Stimulated activated naive CD8-positive, alpha-beta T cell treated with anti-CD3 and anti-CD28 coated beads, Interleukin-15, Interleukin-2, amounts not matched to agents 100 ng/mL and 50 ng/mL, for 24 hours (primary cell): ENCODE measurements around the gene ELFN1.

Source experiments
- H3K27ac Mint-ChIP-seq: one replicate; pipeline ENCODE4 v1.8.0; 2021; ENCODE audit warnings: mild to moderate bottlenecking, mixed read lengths
- H3K27me3 Mint-ChIP-seq: one replicate; pipeline ENCODE4 v1.8.0; 2021; ENCODE audit warnings: mixed read lengths
- H3K36me3 Mint-ChIP-seq: one replicate; pipeline ENCODE4 v1.8.0; 2021; ENCODE audit warnings: low read depth, mixed read lengths
- H3K4me1 Mint-ChIP-seq: one replicate; pipeline ENCODE4 v1.8.0; 2021; ENCODE audit warnings: low read depth, mixed read lengths
- H3K4me3 Mint-ChIP-seq: one replicate; pipeline ENCODE4 v1.8.0; 2021; ENCODE audit warnings: mild to moderate bottlenecking, mixed read lengths
- H3K9me3 Mint-ChIP-seq: one replicate; pipeline ENCODE4 v1.8.0; 2021; ENCODE audit warnings: mixed read lengths

Gene ELFN1

GRCh38 chr7:1665549-1666316, 4.3 kb upstream of the ELFN1 start:
- no peak overlapping the region for H3K27ac Mint-ChIP-seq
- no peaks in the 10 kb centered on the region for H3K36me3 Mint-ChIP-seq
- no peak overlapping the region for H3K4me3 Mint-ChIP-seq
- H3K27me3 Mint-ChIP-seq, result peaks cover 32% of the 10 kb centered on the region
- peaks cover 13% of the 10 kb centered on the region for H3K4me1 Mint-ChIP-seq
- no peaks in the 10 kb centered on the region for H3K9me3 Mint-ChIP-seq

GRCh38 chr7:1666317-1666822, 3.7 kb upstream of the ELFN1 start:
- Mint-ChIP-seq H3K9me3 (no peaks in the 10 kb centered on the region), H3K36me3 (no peaks in the 10 kb centered on the region), H3K27ac (no peak overlapping the region), H3K4me1 (peaks cover 13% of the 10 kb centered on the region), H3K27me3 (peaks cover 35% of the 10 kb centered on the region), H3K4me3 (no peak overlapping the region)

DNA sequence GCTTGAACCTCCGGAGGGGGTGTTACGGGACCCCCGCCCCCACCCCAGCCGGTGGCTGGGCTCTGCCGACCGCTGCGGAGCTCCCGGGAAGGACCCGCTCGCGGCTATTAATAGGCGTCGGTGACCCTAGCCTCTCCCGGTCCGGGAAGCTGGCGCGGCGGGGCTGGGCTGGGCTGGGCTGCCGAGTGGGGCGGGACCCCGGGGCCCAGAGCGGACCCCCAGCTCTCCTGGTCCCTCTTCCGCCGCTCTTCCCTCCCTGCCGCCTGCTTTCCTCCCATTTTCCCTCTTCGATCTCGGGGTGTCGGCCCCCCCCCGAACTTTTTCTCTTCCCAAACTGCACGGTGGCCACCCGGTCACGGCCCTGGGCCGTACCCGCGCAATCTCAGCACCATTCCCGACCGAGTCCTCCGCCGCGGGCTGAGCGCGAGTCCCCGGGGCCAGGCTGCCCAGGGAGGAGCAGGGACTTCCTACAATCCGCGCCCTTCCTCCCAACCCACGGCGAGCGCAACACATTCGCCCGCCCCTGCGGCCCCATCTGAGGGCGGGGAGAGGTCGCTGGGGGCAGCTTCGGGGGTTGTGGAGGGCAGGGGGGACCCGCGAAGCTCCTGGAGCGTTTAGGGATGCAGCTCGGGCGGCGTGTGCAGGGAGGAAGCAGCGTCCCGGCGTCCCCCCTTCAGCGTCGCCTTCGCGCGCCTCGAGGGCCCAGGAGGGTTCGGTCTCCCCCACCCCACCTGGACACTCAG, 3.1 kb upstream of the ELFN1 start:
- no peaks in the 10 kb centered on the region for H3K36me3 Mint-ChIP-seq
- peak overlapping the region; percentile 52 for H3K4me3 Mint-ChIP-seq
- H3K27ac Mint-ChIP-seq, result no peak overlapping the region
- no peaks in the 10 kb centered on the region for H3K9me3 Mint-ChIP-seq
- peaks cover 31% of the 10 kb centered on the region for H3K27me3 Mint-ChIP-seq
- H3K4me1 Mint-ChIP-seq, result peaks cover 13% of the 10 kb centered on the region

DNA sequence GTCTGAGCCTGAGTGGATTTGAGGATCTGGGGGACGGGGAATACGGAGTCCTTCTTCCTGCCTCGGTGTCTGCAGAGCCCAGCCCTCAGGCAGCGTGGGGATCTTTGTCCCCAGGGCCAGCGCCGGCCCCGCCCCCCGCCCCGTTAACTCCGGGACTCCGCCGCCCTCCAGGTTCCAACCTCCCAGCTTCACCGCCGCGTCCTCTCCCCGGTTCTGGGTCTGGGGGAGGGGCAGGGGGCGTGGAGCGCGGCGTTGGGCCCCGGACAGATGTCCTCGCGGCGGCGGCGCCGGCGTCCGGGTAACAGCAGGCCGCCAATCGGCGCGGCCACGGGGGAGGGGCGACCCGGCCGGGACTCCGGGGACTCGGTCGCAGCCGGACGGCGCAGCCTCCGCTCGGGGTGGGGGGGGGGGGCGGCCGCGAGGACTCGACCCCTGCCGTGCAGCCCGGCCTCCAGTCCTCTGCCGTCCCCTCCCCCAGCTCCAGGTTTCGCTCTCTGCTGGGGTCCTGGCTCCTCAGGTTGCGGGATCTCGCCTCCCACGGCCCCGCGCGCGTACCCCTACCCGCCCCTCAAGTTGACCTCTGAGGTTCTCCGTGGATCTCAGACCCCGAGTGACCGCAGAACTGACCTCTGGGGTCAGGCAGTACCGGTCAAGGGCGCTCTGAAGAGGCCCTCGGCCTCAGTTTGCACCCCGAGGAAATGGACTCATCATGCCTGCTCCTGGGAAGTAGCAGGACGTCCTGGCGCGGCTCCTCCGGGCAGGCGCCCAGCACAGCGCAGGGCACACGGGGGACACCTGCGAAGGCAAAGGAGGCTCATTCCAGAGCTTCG, 2.3 kb upstream of the ELFN1 start:
- Mint-ChIP-seq H3K4me1 (peaks cover 13% of the 10 kb centered on the region), H3K27ac (no peak overlapping the region), H3K9me3 (no peaks in the 10 kb centered on the region), H3K27me3 (peaks cover 30% of the 10 kb centered on the region), H3K36me3 (no peaks in the 10 kb centered on the region), H3K4me3 (no peak overlapping the region)

DNA sequence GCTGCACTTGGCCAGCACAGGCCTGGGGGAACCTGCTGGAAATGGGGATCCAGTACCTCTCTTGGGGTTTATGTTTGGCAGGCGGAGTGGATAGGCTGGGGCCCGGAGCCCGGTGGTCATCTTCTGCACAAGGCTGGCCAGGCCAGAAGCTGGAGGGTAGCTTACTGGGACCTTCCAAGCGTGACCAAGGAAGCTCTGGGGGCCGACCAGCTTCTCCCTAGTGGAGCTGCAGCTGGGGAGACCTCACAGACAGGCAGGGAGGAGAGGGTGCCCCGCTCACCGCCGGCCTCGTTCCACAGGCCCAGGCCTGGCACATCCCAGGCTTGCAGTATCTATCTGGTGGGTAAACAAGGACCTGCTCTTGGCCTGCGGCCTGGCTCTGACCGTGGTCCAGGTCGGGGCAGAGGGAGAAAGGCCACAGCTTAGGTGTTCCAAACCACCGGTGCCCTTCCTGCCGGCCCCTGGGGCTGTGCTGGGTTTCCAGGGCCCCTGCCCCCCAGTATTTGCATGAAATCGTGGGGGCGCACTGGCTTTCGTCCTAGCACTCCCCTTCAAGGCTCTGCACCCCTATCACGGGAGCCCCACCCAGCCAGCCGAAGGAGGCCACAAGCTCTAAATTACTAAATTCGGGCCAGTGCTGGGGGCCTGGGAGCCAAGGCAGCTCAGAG, 1.5 kb upstream of the ELFN1 start:
- no peaks in the 10 kb centered on the region for H3K9me3 Mint-ChIP-seq
- no peaks in the 10 kb centered on the region for H3K36me3 Mint-ChIP-seq
- H3K27me3 Mint-ChIP-seq, result peaks cover 27% of the 10 kb centered on the region
- no peak overlapping the region for H3K4me3 Mint-ChIP-seq
- H3K27ac Mint-ChIP-seq, result no peak overlapping the region
- H3K4me1 Mint-ChIP-seq, result peaks cover 13% of the 10 kb centered on the region

DNA sequence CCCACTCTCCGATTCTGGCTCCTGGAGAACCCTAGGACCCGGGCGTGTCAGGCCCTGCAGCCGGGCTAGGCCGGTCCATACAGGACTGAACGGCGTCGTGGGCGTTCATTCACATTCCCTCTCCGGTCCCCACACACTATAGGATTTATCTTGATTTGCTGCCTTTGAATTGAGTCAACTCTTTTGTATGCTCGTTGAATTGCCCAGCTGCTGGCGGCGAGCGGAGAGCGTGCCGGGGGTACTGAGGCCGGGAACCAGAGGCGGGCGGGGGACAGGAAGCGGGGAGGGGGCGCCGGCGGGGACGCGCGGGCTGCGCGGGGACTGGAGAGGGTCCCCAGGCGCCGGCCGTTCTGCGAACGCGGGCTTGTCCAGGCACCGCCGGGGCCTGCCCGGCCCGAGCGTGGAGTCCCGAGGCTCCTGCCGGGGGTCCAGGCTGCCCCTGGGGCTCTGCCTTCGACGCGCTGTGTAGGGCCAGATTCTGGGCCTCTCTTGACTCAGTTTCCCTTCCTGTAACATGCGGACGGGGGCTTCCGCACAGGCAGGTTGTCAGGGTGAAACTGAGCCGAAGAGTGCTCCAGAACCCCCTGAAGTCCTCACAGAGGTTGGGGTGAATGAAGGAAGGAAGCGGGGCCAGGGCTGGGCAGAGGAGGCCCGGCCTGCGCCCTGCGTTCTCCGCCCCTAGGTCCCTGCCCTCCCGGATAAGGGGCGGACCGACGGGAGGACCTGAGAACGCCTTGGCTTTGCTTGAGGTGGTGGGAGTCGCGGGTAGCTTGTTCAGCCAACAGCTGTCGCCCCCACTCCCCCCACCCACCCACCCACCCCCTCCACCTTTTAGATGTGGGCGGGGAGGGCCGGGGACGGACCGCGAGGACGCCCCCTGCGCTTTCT, 769 bp upstream of the ELFN1 start:
- peaks cover 13% of the 10 kb centered on the region for H3K4me1 Mint-ChIP-seq
- no peak overlapping the region for H3K4me3 Mint-ChIP-seq
- peaks cover 24% of the 10 kb centered on the region for H3K27me3 Mint-ChIP-seq
- no peak overlapping the region for H3K27ac Mint-ChIP-seq
- no peaks in the 10 kb centered on the region for H3K9me3 Mint-ChIP-seq
- H3K36me3 Mint-ChIP-seq, result no peaks in the 10 kb centered on the region

DNA sequence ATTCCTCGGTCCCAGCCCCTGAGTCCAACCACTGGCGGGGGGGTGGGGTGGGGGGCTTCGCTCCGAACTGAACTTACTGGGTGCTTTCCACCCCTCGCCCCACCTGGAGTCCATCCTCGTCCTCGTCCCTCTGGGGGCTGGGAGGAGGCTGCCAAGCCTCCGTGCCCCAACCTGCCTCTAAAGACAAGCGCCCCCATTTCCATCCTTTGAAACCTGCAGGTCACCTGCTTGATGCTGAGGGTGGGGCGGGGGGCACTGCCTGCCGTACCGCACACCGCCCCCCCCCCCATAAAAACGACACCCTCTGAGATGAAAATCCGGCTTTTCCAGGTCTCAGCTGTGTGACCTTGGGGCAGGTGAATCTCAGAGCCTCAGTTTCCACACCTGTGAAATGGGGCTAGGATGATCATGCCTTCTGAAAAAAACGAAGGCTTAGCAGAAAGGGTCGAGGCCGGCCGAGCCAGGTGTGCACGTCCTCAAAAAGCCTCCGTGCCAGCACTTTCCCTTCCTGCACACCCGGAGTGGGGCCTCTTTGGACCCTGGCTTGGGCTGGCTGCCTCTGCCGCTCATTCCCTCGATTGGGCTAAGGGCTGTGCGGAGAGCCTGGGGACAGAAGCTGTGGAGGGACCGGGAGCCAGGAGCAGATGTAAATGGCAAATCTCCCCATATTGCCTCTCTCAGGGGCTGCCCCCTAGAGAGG, 967 bp downstream of the ELFN1 start:
- Mint-ChIP-seq H3K27ac (no peak overlapping the region), H3K27me3 (peaks cover 24% of the 10 kb centered on the region), H3K9me3 (no peaks in the 10 kb centered on the region), H3K4me1 (peaks cover 13% of the 10 kb centered on the region), H3K4me3 (no peak overlapping the region), H3K36me3 (no peaks in the 10 kb centered on the region)

DNA sequence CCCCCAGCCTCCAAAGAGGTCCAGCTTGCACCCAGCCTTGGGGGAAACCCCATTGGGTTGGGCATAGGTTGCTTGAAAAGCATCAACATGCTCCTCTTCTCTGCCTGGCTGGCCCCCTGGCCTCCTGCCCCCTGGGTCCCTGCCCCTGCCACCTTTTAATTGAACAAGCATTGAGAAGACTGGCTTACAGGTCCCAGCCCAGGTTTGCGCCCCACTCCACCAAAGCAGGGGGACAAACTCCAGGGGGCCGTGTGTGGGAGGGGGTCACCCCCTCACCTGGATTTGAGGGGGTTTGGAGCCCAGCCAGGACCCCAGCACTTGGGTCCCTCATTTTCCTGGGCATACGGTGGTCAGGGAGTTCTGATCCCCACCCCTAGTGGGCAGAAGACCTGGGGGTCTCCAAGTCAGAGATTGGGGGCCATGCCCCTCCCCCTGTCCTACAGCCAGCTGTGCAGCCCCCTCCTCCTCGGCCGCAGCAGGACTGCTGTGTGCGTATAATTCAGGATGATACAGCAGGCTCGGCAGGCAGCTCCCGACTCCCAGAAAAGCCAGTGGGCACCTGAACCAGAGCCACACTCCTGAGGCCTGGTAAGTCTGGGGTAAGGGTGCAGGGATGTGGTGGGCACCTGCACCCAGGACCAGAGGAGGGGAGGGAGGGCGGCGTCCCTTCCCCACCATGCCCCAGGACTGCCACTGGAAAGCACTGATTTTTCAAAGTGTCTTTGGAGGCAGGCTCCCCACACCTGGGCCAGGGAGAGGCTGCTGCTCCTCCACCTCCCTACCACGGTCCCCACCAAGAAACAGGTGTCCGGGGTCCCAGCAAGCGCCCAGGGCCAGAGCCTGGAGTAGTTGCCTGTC, 1.7 kb downstream of the ELFN1 start:
- H3K36me3 Mint-ChIP-seq, result no peaks in the 10 kb centered on the region
- no peak overlapping the region for H3K27ac Mint-ChIP-seq
- peaks cover 24% of the 10 kb centered on the region for H3K27me3 Mint-ChIP-seq
- no peak overlapping the region for H3K4me3 Mint-ChIP-seq
- no peaks in the 10 kb centered on the region for H3K9me3 Mint-ChIP-seq
- peaks cover 13% of the 10 kb centered on the region for H3K4me1 Mint-ChIP-seq

DNA sequence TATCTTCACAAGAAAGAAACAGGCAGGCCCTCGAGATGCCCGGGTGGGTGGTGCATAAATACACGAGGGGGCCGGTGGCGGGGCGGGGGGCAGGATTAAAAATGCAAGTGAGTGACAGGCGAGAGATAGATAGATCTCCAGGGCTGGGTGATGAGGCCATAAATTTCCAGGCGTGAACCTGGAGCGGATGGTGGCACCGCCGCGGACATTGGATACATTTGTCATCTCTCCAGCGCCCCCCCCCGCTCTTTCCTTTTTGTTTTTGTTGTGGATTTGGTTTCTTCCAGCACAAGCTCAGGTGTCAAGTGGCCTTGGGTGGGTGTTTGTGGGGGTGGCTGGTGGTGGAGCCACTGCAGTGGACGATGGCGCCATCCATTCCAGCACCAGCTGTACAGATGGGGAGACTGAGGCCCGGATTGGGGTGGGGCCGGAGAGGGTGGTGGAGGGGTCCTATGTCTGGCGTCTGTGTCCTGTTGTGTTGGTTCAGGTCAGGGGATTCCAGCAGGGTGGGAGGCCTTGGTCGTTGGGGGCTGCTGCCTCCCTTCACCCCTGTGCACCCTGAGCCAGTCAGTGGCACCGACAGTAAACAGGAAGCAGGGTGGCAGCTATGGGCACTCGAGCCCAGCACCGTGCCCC, 2.9 kb downstream of the ELFN1 start:
- peaks cover 9% of the 10 kb centered on the region for H3K4me1 Mint-ChIP-seq
- H3K27ac Mint-ChIP-seq, result no peak overlapping the region
- no peak overlapping the region for H3K4me3 Mint-ChIP-seq
- H3K9me3 Mint-ChIP-seq, result no peaks in the 10 kb centered on the region
- no peaks in the 10 kb centered on the region for H3K36me3 Mint-ChIP-seq
- H3K27me3 Mint-ChIP-seq, result peaks cover 24% of the 10 kb centered on the region

- Mint-ChIP-seq H3K4me3 (no peak overlapping the region), H3K36me3 (no peaks in the 10 kb centered on the region), H3K27ac (no peak overlapping the region), H3K9me3 (no peaks in the 10 kb centered on the region), H3K27me3 (peaks cover 24% of the 10 kb centered on the region), H3K4me1 (peaks cover 4% of the 10 kb centered on the region)
Measured at GRCh38 chr7:1673581-1674118, 3.6 kb downstream of the ELFN1 start.

DNA sequence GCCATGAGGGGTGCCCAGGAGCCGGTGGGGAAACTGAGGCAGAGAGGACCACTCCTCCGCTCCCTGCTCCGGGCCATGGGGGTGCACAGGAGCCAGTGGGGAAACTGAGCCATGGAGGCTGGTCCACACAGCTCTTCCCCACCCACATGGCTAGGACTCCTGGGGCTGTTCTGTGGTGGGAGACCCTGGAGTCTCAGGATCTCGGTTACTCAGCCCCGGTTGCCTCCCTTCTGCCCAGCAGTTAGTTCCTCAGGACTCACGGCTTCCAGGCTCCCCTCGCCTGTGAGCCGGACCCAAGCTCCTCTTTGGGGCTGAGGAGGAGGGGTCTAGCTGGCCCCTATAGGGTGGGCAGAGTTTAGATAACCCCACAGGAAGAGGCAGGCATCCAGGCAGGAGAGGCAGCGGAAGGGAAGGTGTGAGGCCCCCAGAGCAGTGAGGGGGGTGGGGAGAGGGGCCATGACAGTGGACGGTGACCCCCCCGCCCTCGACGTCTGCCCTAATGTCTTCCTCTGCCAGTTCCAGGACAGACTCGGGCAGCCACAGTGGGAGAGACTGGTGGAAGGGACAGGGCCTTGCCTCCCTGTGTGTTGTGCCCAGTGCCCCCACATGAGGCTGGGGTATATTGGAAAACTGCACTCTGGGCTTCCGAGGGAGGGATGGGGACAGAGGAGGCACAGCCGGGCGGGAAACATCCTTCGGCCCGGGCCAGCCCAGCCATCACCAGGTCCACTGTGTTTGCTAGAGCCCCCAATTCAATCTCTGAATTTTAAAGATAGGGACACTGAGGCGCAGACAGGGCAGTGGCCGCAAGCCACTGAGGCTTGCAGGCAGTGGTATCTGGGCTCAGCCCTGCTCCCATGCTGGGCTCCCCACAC, 4.3 kb downstream of the ELFN1 start:
- Mint-ChIP-seq H3K36me3 (no peaks in the 10 kb centered on the region), H3K9me3 (no peaks in the 10 kb centered on the region), H3K27ac (no peak overlapping the region), H3K4me1 (no peaks in the 10 kb centered on the region), H3K27me3 (peaks cover 19% of the 10 kb centered on the region), H3K4me3 (no peak overlapping the region)
